GM19238 (cell line): ENCODE measurements around the gene RAMP2.
A peak's percentile ranks its signal among the peaks of the same experiment; 100 is the strongest.

Experiments
- DNase-seq: peaks from one replicate; pipeline ENCODE4 v3.0.0; 2011; ENCODE audit warnings: low spot score; ENCODE audit not compliant: insufficient read length

Gene RAMP2

DNA sequence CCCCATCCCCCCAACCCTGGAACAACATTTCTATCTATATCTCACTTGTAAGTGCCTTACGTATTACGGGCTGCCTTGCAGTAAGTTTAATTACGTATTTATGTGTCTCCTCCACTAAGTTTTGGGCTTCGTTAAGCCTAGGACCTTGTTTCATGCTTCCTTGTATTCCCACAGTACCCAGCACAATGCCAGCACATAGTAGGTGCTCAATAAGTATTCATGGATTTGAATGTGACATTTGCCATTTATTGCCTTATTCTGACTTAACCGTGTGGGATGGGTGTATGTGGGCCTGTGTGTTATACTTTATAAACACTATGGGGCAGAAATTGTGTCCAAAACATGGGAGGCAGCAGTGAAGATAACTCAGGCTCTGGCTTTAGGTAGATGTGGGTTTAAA, 31.5 kb downstream of the RAMP2 start:
- DNase-seq, result no peak

DNA sequence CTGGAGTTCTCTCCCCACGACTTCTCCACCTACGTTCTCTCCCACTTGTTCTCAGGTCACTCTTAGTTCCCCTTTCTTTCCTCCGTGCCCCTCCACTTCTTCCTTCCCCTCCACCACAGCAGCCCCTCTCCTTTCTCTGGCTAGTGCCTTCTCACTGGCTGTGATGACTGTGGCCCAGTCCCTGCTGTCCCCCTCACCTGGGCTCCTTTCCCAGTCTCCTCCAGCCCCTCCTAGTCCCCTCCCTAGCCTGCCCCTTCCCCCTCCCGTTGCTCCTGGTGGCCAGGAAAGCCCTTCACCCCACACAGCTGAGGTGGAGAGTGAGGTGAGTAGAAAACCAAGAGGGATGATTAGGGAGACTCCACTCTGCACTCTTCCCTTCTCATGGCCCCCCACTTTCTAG, 34.0 kb downstream of the RAMP2 start:
- DNase-seq, result no peak

DNA sequence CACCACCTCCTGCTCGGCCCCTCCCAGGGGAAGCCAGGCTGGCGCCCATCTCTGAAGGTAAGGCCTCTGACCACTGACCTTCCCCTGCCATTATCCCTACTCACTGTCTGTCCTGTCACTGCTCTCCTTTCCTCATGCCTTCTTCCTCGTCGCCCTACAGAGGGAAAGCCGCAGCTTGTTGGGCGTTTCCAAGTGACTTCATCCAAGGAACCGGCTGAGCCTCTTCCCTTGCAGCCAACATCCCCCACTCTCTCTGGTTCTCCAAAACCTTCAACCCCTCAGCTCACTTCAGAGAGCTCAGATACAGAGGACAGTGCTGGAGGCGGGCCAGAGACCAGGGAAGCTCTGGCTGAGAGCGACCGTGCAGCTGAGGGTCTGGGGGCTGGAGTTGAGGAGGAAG, 34.4 kb downstream of the RAMP2 start:
- DNase-seq, result no peak

DNA sequence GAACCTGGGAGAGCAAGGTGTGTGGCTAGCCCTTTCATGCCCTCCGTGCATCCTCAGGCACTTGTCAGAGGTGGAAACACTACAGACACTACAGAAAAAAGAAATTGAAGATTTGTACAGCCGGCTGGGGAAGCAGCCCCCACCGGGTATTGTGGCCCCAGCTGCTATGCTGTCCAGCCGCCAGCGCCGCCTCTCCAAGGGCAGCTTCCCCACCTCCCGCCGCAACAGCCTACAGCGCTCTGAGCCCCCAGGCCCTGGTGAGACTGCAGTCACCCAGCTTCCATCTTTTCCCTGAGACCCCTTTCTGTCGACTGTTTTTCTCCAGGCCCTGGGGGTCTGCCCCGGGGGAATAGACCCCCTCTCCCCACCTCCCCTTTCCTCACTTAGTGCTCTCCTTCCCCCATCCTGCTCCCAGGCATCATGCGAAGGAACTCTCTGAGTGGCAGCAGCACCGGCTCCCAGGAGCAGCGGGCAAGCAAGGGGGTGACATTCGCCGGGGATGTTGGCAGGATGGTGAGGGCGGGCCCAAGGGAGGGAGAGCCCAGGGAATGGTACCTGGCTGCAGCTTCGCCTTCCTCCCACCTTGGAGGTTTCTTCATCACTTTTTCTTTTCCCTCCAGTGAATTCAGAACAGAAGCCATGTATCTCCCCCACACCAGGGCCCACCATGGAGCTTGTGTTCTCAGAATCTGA, 35.2 kb downstream of the RAMP2 start:
- DNase-seq, result no peak

DNA sequence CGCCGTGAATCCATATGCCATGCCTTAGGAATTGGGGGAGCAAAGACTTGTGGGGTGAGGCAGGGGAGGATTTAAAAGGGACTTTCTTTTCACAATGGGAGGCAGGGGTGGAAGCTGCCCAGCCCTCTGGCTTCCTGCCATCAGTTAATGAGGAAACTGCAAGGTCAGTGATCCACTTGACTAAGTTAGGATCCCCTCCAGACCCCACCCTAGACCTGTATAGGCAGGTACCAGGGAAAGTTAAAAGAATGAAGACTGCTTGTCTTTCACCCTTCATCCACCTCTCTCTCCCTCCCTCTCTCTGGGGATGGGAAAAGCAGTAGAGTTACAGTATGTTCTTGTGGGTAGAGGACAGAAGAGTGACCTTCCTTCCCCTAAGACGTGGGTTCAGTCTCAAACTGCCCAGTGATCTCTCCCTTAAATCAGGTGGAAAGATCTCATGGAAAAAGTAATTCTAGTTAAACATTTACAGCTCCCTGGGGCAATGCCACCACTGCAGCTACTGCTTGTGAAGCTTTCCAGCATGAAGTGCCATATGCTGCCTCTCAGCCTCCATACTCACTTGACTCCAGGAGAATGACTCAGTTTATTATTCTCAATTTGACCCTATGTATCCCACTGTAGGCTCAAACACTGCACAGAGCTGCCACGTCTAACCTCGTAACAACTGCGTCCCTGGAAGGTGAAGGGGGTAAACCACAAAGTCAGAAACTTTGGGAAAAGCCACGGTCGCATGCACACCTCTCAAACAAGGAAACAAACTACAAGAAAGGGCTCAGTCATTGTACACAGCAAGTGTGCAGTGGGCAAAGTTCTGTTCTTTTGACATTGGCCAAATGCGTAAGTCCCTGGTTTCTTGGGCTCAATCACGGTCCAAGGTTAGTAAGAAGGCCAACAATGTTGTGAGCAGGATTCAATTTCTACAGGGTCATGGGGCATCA, 36.3 kb downstream of the RAMP2 start:
- DNase-seq, result no peak

DNA sequence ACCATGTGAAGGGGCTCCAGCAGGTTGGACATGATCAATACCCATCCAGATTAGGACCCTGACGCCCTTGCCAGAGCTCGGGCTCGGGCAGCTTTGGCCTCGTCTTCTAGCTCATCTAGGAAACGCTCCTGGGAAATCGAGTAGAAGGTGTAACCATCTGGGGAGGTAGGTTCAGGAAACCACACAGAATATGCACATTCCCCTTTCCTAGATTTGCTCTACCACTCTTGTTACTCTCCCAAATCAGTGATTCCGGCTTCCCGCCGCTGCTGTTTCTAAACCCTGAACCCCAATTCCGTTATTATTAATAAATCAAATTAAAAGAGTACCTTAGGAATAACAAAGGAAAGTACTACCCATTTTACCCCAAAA, 37.0 kb downstream of the RAMP2 start:
- no peak for DNase-seq

DNA sequence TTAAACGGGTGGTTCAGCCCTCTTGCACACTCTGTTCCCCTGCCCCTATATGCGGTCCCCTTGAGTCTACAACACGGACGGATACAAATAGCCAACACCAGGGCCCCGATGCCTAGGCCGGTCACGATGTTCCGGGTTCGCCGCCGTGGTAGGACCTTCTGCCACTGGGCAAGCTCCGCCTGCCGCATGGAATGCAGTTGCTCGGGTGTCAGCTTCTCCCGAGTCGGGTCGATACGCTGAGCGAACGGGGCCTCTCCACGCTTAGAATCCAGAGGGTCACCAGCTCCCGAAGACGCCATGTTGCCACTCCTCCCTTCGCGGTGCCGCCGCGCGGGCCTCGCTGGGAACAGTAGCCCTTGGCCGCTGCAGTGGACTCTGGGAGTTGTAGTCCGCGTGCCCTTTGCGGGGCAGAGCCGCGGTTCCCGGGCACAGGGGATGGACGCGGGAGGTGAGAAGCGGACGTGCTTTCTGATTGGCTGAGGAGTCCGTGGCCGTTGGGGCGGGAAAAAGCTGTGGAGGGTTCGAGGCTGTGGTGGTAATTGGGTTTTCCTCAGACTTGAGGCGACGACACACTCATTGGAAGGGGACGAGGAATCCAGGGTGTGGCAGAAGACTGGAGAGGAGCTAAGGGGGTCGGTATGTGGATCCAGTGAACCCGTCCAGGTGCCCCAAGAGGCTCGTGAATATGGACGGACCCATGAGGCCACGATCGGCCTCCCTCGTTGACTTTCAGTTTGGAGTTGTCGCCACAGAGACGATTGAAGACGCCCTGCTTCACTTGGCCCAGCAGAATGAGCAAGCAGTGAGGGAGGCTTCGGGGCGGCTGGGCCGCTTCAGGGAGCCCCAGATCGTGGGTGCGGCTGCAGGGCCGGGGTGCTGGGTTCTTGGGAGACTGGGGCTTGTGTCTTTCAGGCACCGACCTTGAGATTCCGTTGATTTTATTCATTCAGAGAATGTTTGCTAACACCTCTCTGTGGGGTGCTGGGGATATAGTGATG, 37.7 kb downstream of the RAMP2 start, which contains the start of the genes CNTD1 and COA3:
CNTD1 (plus strand) TSS at position 479 of the 998 bp plus-strand sequence; CDS start at position 686, 207 bp downstream.
COA3 (minus strand) TSS at position 322 of the 998 bp plus-strand sequence; CDS start at position 299, 23 bp downstream.
- peak; percentile 93 for DNase-seq

DNA sequence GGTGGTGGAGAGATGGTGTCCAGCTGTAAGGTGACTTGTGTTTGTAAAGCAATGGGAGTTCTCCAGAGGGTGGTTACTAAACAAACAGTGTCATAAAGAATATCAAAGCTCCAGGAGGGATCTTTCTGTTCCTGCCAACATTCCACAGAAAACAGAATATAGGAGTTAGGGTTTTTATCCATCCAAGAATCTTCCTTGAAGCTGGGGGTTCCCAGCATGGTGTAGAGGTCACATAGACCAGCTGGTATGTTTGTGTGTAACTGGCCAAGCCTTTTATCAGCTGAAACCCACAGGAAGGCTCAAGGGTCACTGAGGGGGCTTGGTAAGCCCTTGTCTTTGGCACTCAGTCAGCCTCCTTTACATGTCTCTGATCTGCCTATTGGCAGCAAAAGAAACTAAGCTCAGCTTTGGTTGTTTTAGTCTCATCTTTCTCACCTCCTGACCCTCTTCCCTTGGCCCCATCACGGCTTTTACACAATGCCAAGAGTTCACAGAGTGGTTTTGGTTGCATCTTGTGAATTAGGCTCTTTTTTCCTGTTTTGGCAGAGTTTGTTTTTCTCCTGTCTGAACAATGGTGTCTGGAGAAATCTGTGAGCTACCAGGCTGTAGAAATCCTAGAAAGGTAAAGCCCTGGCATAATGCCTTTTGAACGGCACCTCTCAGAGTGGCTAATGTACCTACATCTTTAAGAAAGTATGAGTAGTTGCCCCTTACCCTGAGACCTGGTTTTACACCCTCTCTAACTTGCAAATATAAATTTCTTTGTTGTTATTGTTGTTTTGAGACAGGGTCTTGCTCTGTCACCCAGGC, 42.3 kb downstream of the RAMP2 start:
- DNase-seq, result no peak

DNA sequence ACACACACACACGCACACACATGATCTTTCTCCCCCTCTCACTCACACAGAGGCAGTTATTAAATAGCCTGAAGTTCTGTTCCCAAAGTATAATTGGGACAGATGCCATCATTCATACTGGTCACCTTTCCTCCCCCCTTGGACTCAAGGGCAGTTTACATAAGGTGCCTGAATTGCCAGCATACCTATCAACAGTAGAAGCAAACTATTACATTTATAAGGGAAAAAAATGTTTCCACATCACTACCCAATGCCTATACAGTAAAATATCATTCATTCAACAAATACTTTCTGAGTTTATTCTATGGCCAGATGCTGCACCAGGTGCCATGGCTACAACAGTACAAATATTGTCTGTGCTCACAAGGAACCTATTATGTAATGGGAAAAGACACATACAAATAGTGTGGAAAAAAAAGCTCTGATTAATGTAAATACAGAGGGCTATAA, 43.9 kb downstream of the RAMP2 start:
- no peak for DNase-seq

DNA sequence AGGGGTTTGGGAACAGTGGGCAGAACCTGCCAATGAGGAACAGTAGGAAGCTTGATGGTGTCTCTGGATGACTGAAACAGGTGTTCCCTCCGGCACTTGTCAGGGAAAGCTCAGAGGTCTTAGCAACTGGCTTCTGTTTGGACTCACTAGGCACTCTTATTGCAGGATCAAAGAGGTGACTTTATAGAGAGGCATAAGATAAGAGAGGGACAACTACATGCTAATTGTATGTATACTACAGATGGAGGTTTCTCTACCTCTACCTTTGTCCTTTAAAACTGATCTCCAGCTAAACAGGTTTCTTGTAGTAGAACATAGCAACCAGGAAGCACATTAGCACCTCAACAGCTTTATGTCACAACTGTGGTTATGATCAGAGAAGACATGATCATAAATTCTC, 45.2 kb downstream of the RAMP2 start:
- DNase-seq, result no peak

DNA sequence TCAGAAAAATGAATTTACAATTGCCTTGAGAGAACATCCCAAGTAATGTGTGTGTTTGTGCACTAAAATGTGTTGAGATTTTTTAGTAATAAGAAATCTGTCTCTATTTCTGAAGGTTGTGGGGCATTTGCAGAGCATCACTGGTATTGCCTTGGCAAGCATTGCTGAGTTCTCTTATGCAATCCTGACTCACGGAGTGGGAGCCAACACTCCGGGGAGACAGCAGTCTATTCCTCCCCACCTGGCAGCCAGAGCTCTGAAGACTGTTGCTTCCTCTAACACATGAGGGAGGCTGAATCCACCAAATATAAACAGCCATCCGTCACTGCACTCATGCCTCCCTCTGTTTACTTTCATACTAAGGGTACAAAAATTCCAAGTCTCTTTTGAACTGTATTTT, 48.2 kb downstream of the RAMP2 start:
- DNase-seq, result no peak
